ENCODE measurements around the gene LENG1. TPM values are rescaled to one million over a fixed set of nuclear protein-coding genes. Genes with fewer than 3 reads are reported as not detected.
A peak's percentile ranks its signal among the peaks of the same experiment; 100 is the strongest.

The LENG1 gene
- total and polyA plus RNA-seq, 9 of the 15 experiments (the other 6 are each of a cell fraction or from before 2014, with no cell fraction given): 0.30 to 10.5 (median 4.7) TPM

- DNase-seq (ENCODE audit: extremely low read depth in 1 of 4, low spot score in 3 of 4) (peak; percentile 86 to 94 (median 86)), FAIRE-seq (peak; percentile 84), ATAC-seq (peak; percentile 89)
- in situ Hi-C loops (cut with MboI): no loop called here
- Histone ChIP-seq H4K20me1 (replicated peaks; ENCODE audit: control insufficient read depth, insufficient read depth, low read length) (0 out of 2 replicates have a peak, but pooled peaks cover 10% of the 10 kb centered on the region), H3K36me3 (ENCODE audit: control insufficient read depth, insufficient read depth, low read length) (no peaks in the 10 kb centered on the region), H3K9ac (ENCODE audit: insufficient read depth in 1 of 2, low read depth in 2 of 2, low read length in 2 of 2) (peak overlapping the region in 1 of 2 experiments; percentile 85; a peak in 2 of 4 replicates), H3K79me2 (ENCODE audit: control insufficient read depth, insufficient read depth, low read length) (no peaks in the 10 kb centered on the region), H3K27ac (ENCODE audit: extremely low read depth, low read depth, low read length) (no peak overlapping the region), H3K27me3 (ENCODE audit: control insufficient read depth in 2 of 2, insufficient read depth in 2 of 2, low read length in 2 of 2) (no peaks in the 10 kb centered on the region), H3K4me2 (ENCODE audit: insufficient read depth, low read length) (peak overlapping the region; percentile 21; the same call in 1 of the 2 replicates), H2AFZ (ENCODE audit: low read depth, low read length) (peak overlapping the region; percentile 15; the same call in 1 of the 2 replicates), H3K9me1 (ENCODE audit: control insufficient read depth, insufficient read depth, low read length) (no peaks in the 10 kb centered on the region), H3K9me3 (replicated peaks; ENCODE audit: control insufficient read depth, insufficient read depth, low read depth, low read length) (no peaks in the 10 kb centered on the region), H3K4me1 (replicated peaks in 1 of 2; ENCODE audit: control insufficient read depth in 2 of 2, insufficient read depth in 2 of 2, low read length in 2 of 2) (peaks cover 2 to 50% of the 10 kb centered on the region in 2 experiments; a peak in 2 of 5 replicates), H3K4me3 (no peak overlapping the region)
- CTCF ChIA-PET (ENCODE audit: low intra/inter-chr PET ratio): interaction anchor here (0.7 to 5.9 kb wide), 4 partner anchors 63 to 101 kb away, joined by 3 to 37 read pairs (median 5); no protein-coding TSS in a partner anchor
- WGBS (ENCODE audit: insufficient coverage, low coverage, missing lambda C conversion rate): 29% methylated on average over 19 of the region's 25 CpGs
- intact Hi-C loops (cut with micrococcal nuclease): loop anchor here (2.0 kb wide), 1 partner anchor 62 kb away; no protein-coding TSS in a partner anchor
- POLR2A ChIA-PET: interaction anchor here (0.6 kb wide), 1 partner anchor 15 kb away, joined by 4 read pairs; no protein-coding TSS in a partner anchor
- BruUV-seq (replicated peaks): no TSS peak
- TF ChIP-seq PHF20 (IDR thresholded peaks at IDR 0.05; ENCODE audit: partially characterized antibody) (no peak), CBX3 (IDR thresholded peaks at IDR 0.05; ENCODE audit: borderline replicate concordance in 1 of 2, low read length in 2 of 2) (peak in 1 of 2 experiments; percentile 23; a peak in 1 of 3 replicates), CREM (IDR thresholded peaks at IDR 0.05; ENCODE audit: low read depth) (peak; percentile 59), TAF1 (IDR thresholded peaks at IDR 0.05; ENCODE audit: control insufficient read depth, extremely low read depth, insufficient read depth, low read length, severe bottlenecking) (no peak), ZNF253 (CRISPR knock-in tag; conservative IDR thresholded peaks at IDR 0.05) (no peak), PCBP1 (IDR thresholded peaks at IDR 0.05; ENCODE audit: low read depth, low read length, poor library complexity, severe bottlenecking) (no peak), ZBTB7A (IDR thresholded peaks at IDR 0.05; ENCODE audit: borderline replicate concordance, control insufficient read depth, low read depth, low read length) (peak; percentile 33; the same call in 1 of the 2 replicates), POLR2G (IDR thresholded peaks at IDR 0.05; ENCODE audit: low read depth, low read length) (peak; percentile 43; the same call in 1 of the 2 replicates), DPF2 (IDR thresholded peaks at IDR 0.05) (no peak), TEAD1 (CRISPR knock-in tag; IDR thresholded peaks at IDR 0.05) (peak in 1 of 2 experiments; percentile 18; a peak in 1 of 4 replicates), YY1 (IDR thresholded peaks at IDR 0.05; ENCODE audit: borderline replicate concordance in 1 of 3, control insufficient read depth in 1 of 3, extremely low read depth in 1 of 3, insufficient read depth in 3 of 3, insufficient read length in 1 of 3, insufficient replicate concordance in 2 of 3, low read depth in 1 of 3, low read length in 2 of 3) (peak in 1 of 3 experiments; percentile 37), RBFOX2 (IDR thresholded peaks at IDR 0.05; ENCODE audit: low read depth, low read length) (0 out of 2 replicates have a peak, but pooled peaks have one; percentile 19), ZNF551 (CRISPR knock-in tag; IDR thresholded peaks at IDR 0.05) (no peak), KLF16 (IDR thresholded peaks at IDR 0.05) (peak; percentile 47), CTCF (IDR thresholded peaks at IDR 0.05 in 2 of 3, conservative IDR thresholded peaks at IDR 0.05 in 1 of 3; ENCODE audit: insufficient read depth in 2 of 3, low read depth in 1 of 3, low read length in 3 of 3) (peak; percentile 83 to 94 (median 88)), ZNF12 (CRISPR knock-in tag; IDR thresholded peaks at IDR 0.05) (peak; percentile 81)
Observed at GRCh38 chr19:54168174-54168917, 8.8 kb upstream of the LENG1 start.

All from K562 (cell line).